Transverse colon (tissue), 4 donors: ENCODE measurements around the gene STOX2. TPM values are rescaled to one million over a fixed set of nuclear protein-coding genes. Genes with fewer than 3 reads are reported as not detected.

Source experiments
- DNase-seq: peaks from one replicate; pipeline ENCODE4 v3.0.0-alpha.2; 2019
- H3K27ac ChIP-seq, 4 donors: fragments of 200-600 bp; sonication (generic); 2 replicates each; pipeline ENCODE4 v1.5.1; 2016 to 2018; ENCODE audit warnings: inconsistent platforms in 4 of 4
- H3K27me3 ChIP-seq: fragments of 200-600 bp; sonication (generic); 2 replicates; pipeline ENCODE4 v1.5.1; 2017; ENCODE audit warnings: inconsistent platforms
- H3K36me3 ChIP-seq, 4 donors: fragments of 200-600 bp; sonication (generic); 2 replicates each; pipeline ENCODE4 v1.5.1; 2017 to 2019; ENCODE audit warnings: inconsistent platforms in 4 of 4
- H3K4me1 ChIP-seq, 4 donors: fragments of 200-600 bp; sonication (generic); 2 replicates each; pipeline ENCODE4 v1.5.1; 2017 to 2020; ENCODE audit warnings: inconsistent platforms in 4 of 4
- H3K4me3 ChIP-seq, 4 donors: fragments of 200-600 bp; sonication (generic); 1 replicate in 1 of 4; 2 replicates in 3 of 4; pipeline versions ENCODE4 v1.5.1 to v1.6.1; 2017 to 2019; ENCODE audit warnings: inconsistent platforms in 4 of 4
- H3K9me3 ChIP-seq, 2 donors: fragments of 200-600 bp; sonication (generic); 2 replicates each; pipeline ENCODE4 v1.5.1; 2017 to 2019; ENCODE audit warnings: inconsistent platforms in 2 of 2
- EP300 ChIP-seq: sonication (generic); formaldehyde crosslinking; IDR thresholded peaks from one replicate; pipeline ENCODE4 v1.6.1; 2017; ENCODE audit warnings: antibody characterized with exemption, low read depth
- POLR2A ChIP-seq: fragments of 450-650 bp; IDR thresholded peaks from one replicate; pipeline ENCODE4 v1.6.1; 2016; ENCODE audit warnings: antibody characterized with exemption, mild to moderate bottlenecking, moderate library complexity
- POLR2AphosphoS5 ChIP-seq, 3 donors: sonication (generic); formaldehyde crosslinking; IDR thresholded peaks; one replicate each; pipeline ENCODE4 v1.6.1; 2016; ENCODE audit warnings: antibody characterized with exemption in 3 of 3
- WGBS, 2 donors: methylation state at CpG; one replicate each; pipeline ENCODE4 v1.1.5; 2018; ENCODE audit warnings: low coverage in 1 of 2; 5-methylcytosine and 5-hydroxymethylcytosine counted together
- in situ Hi-C, 4 donors: fragments of 200-750 bp; cut with MboI; loops; one replicate each; pipeline versions ENCODE4 v1.15.0 to v1.15.1; 2017; ENCODE audit warnings: low sequenced_read_pairs in 3 of 4, low pct_ligation_motif_present in 1 of 4, low pct_unique_long_range_greater_than_20kb in 1 of 4
- intact Hi-C: fragments of 100-400 bp; cut with DNase I; formaldehyde crosslinking; loops from one replicate; pipeline ENCODE4 v1.15.1; 2023; ENCODE audit warnings: low total_unique reads
- total RNA-seq, 4 donors: library from RNA; depleted of rRNA; stranded (reverse); fragments of >200 nt; gene quantifications; one replicate each; pipeline ENCODE4 v1.1.0, GENCODE V29; 2016
- TF ChIP-seq, protein P1 (sequence below), 5 experiments: fragments of 200-600 bp in 3 of 5; fragments of 450-650 bp in 2 of 5; sonication (generic) in 3 of 5; IDR thresholded peaks; 1 replicate in 2 of 5; 2 replicates in 3 of 5; pipeline ENCODE4 v1.5.1; 2016 to 2017; ENCODE audit warnings: antibody characterized with exemption in 5 of 5, inconsistent platforms in 3 of 5, mild to moderate bottlenecking in 2 of 5, moderate library complexity in 1 of 5

STOX2 gene
- total RNA-seq, 4 donors from 2014 or later = 0.37 to 90.8 (median 7.7) TPM

DNA sequence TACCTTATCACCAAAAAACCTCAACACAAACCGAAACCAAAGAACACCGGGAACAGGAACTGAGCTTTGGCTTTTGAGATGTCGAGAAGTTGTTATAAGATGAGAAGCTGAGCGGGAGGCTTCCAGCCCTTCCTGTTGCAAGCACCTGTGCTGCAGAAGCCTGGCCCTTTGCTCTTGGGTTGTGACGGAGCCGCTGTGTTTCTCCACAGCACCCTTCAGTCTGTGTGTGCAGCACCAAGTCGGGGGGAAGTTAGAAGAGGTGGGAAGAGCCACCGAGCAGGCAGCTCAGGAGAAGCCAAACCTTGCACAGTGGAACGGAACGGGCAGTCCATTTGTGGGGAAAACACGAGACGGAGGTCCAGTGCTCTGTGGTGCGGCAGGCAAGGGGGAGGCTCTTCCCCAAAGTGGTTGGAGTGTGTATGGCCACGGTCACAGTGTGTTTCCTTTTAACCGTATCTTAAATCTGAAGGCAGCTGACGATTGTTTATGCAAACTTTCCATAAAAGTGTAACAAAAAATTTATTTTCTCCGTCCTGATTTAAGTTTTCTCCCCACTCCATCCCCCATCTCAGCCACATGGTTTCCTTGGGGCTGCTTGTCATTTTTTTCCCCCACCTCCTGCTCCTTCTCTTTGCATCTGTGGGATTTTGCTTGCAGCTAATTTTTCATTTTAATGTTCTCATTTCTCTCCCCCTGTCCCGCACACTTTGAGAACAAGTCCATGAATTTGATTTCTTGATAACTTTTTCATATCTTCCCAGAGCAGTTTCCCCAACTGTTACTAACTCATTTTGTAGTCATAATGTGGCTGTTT, 123.7 kb downstream of the STOX2 start:
- no peak for DNase-seq
- intact Hi-C loops = no loop called here
- H3K9me3 ChIP-seq = no peaks in the 10 kb centered on the region
- no peak for TF ChIP-seq EP300
- no peak for TF ChIP-seq POLR2AphosphoS5 (IDR thresholded peaks at IDR 0.05)
- TF ChIP-seq, protein P1, sequence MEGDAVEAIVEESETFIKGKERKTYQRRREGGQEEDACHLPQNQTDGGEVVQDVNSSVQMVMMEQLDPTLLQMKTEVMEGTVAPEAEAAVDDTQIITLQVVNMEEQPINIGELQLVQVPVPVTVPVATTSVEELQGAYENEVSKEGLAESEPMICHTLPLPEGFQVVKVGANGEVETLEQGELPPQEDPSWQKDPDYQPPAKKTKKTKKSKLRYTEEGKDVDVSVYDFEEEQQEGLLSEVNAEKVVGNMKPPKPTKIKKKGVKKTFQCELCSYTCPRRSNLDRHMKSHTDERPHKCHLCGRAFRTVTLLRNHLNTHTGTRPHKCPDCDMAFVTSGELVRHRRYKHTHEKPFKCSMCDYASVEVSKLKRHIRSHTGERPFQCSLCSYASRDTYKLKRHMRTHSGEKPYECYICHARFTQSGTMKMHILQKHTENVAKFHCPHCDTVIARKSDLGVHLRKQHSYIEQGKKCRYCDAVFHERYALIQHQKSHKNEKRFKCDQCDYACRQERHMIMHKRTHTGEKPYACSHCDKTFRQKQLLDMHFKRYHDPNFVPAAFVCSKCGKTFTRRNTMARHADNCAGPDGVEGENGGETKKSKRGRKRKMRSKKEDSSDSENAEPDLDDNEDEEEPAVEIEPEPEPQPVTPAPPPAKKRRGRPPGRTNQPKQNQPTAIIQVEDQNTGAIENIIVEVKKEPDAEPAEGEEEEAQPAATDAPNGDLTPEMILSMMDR (IDR thresholded peaks at IDR 0.05) = no peak
- TF ChIP-seq POLR2A = no peak
- 40 to 60% methylated on average over 1 to 18 of the region's 18 CpGs for WGBS, 2 donors
- H3K4me3 ChIP-seq = peak overlapping the region in 1 of 4 donors; percentile 40
- H3K4me1 ChIP-seq = peaks cover 0 to 4% (median 0%) of the 10 kb centered on the region in 4 donors
- no peaks in the 10 kb centered on the region for H3K27me3 ChIP-seq
- H3K36me3 ChIP-seq = no peaks in the 10 kb centered on the region
- in situ Hi-C loops = no loop called here
- H3K27ac ChIP-seq = no peak overlapping the region

GRCh38 chr4:184030036-184030435, 124.9 kb downstream of the STOX2 start:
- no peak for DNase-seq
- intact Hi-C loops = no loop called here
- 81 to 82% methylated on average over 7 to 11 of the region's 11 CpGs for WGBS, 2 donors
- H3K27me3 ChIP-seq = no peaks in the 10 kb centered on the region
- H3K9me3 ChIP-seq = no peaks in the 10 kb centered on the region
- in situ Hi-C loops = no loop called here
- H3K27ac ChIP-seq = no peak overlapping the region
- H3K4me3 ChIP-seq = no peak overlapping the region
- TF ChIP-seq POLR2AphosphoS5 (IDR thresholded peaks at IDR 0.05) (no peak), EP300 (no peak), POLR2A (no peak)
- TF ChIP-seq, protein P1 (IDR thresholded peaks at IDR 0.05) = no peak
- peaks cover 0 to 4% (median 0%) of the 10 kb centered on the region in 4 donors for H3K4me1 ChIP-seq
- no peaks in the 10 kb centered on the region for H3K36me3 ChIP-seq

DNA sequence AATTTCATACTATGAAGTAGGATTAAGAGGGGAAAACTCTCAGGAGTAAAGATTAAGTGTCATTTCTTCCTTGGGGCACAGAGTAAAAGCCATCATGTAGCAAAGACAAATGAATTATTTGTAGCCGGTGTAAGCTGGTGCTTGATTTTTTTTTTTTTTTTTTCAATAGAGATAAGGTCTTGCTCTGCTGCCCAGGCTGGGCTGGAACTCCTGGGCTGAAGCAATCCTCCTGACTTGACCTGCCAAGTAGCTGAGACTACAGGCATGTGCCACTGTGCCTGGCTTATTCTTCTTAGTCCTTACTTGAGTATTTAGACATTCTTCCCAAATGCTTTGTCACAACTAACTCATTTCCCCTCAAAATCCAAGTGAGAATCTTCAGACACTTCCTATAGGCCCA, 125.7 kb downstream of the STOX2 start:
- TF ChIP-seq, protein P1 (IDR thresholded peaks at IDR 0.05) = no peak
- no peak for TF ChIP-seq EP300
- TF ChIP-seq POLR2AphosphoS5 (IDR thresholded peaks at IDR 0.05) = no peak
- TF ChIP-seq POLR2A = no peak
- Histone ChIP-seq H3K9me3 (no peaks in the 10 kb centered on the region), H3K4me3 (no peak overlapping the region), H3K27me3 (no peaks in the 10 kb centered on the region), H3K27ac (no peak overlapping the region), H3K36me3 (no peaks in the 10 kb centered on the region), H3K4me1 (peaks cover 0 to 4% (median 0%) of the 10 kb centered on the region in 4 donors)
- in situ Hi-C loops = no loop called here
- 98 to 100% methylated on average over 1 of the region's 1 CpG for WGBS, 2 donors
- no peak for DNase-seq
- intact Hi-C loops = no loop called here

- in situ Hi-C loops = no loop called here
- Histone ChIP-seq H3K4me1 (peaks cover 0 to 4% (median 0%) of the 10 kb centered on the region in 4 donors), H3K27me3 (no peaks in the 10 kb centered on the region), H3K9me3 (no peaks in the 10 kb centered on the region), H3K36me3 (no peaks in the 10 kb centered on the region), H3K4me3 (no peak overlapping the region), H3K27ac (no peak overlapping the region)
- no peak for TF ChIP-seq EP300
- TF ChIP-seq POLR2AphosphoS5 (IDR thresholded peaks at IDR 0.05) = no peak
- no peak for TF ChIP-seq POLR2A
- TF ChIP-seq, protein P1 (IDR thresholded peaks at IDR 0.05) = no peak
- intact Hi-C loops = no loop called here
- no peak for DNase-seq
- WGBS, 2 donors = 91 to 93% methylated on average over 5 to 6 of the region's 6 CpGs
Measured at GRCh38 chr4:184032091-184032490, 127.0 kb downstream of the STOX2 start.
